ENCODE data around the gene HARS1. TPM values are rescaled to one million over a fixed set of nuclear protein-coding genes. Genes with fewer than 3 reads are reported as not detected.

HARS1 gene
- total and polyA plus RNA-seq, 2 donors (not counting 3 experiments of a cell fraction or from before 2014, with no cell fraction given) = 65.2 to 104 TPM

GRCh38 chr5:140632366-140633020 lies 58.7 kb downstream of the HARS1 start:
- dilution Hi-C loops (cut with MboI; ENCODE audit: extremely low pct_ligation_motif_present, low sequenced_read_pairs) (no loop called here), intact Hi-C loops (cut with micrococcal nuclease) (loop anchor here (10.0 kb wide), 1 partner anchor 388 kb away; no protein-coding TSS in a partner anchor)
- H3K4me3 ChIP-seq (replicated peaks in 1 of 3; ENCODE audit: insufficient read depth in 1 of 3, low read depth in 1 of 3, low read length in 3 of 3) = peak overlapping the region; percentile 28 to 57 (median 47)
- H3K4me1 ChIP-seq (ENCODE audit: control insufficient read depth, extremely low read depth, insufficient read depth, low read length) = peaks cover 15% of the 10 kb centered on the region
- H3K9me1 ChIP-seq (replicated peaks; ENCODE audit: control insufficient read depth, extremely low read depth, insufficient read depth, low read length) = no peaks in the 10 kb centered on the region
- no peaks in the 10 kb centered on the region for H3K9me3 ChIP-seq (replicated peaks; ENCODE audit: control insufficient read depth, insufficient read depth, low read length)
- TF ChIP-seq GATA2 (IDR thresholded peaks at IDR 0.05; ENCODE audit: insufficient read depth, insufficient read length, low read depth, low read length) = no peak
- no peak for TF ChIP-seq POLR2AphosphoS5 (IDR thresholded peaks at IDR 0.05; ENCODE audit: insufficient read depth, low read depth, low read length)
- peak; percentile 70 for TF ChIP-seq EZH2 (IDR thresholded peaks at IDR 0.05; ENCODE audit: borderline replicate concordance, low read depth, low read length, severe bottlenecking)
- H3K27ac ChIP-seq (ENCODE audit: insufficient read depth, low read depth, low read length) = no peak overlapping the region
- DNase-seq (ENCODE audit: low read depth, low spot score) (peak; percentile 67), FAIRE-seq (peak; percentile 85)
- ChIA-PET CTCF (interaction anchor here (0.6 to 5.4 kb wide), 14 partner anchors 9 to 273 kb away, joined by 3 to 108 read pairs (median 4); partner anchors contain the start of genes ANKHD1, EIF4EBP3 and SRA1), POLR2A (interaction anchor here (0.7 kb wide), 1 partner anchor 43 kb away, joined by 3 read pairs; no protein-coding TSS in a partner anchor)
- H3K27me3 ChIP-seq (ENCODE audit: control insufficient read depth in 2 of 2, insufficient read depth in 2 of 2, low read length in 2 of 2) = peaks cover 0 to 3% of the 10 kb centered on the region in 2 experiments
- peak overlapping the region; percentile 99 for H2AFZ ChIP-seq (ENCODE audit: low read depth, low read length)
- H3K9ac ChIP-seq (replicated peaks; ENCODE audit: extremely low read depth, insufficient read depth, low read length) = no peak overlapping the region
- no peaks in the 10 kb centered on the region for H4K20me1 ChIP-seq (replicated peaks; ENCODE audit: control insufficient read depth, extremely low read depth, insufficient read depth, low read length)
- H3K36me3 ChIP-seq (ENCODE audit: control insufficient read depth in 2 of 2, extremely low read depth in 1 of 2, insufficient read depth in 2 of 2, low read length in 2 of 2) = no peaks in the 10 kb centered on the region
- peak overlapping the region; percentile 88 for H3K4me2 ChIP-seq (ENCODE audit: insufficient read depth, low read length)
- H3K79me2 ChIP-seq (ENCODE audit: control insufficient read depth, insufficient read depth, low read length) = no peaks in the 10 kb centered on the region
- no TSS peak for BruUV-seq (replicated peaks)

- peak overlapping the region; percentile 28 to 57 (median 47) for H3K4me3 ChIP-seq (replicated peaks in 1 of 3; ENCODE audit: insufficient read depth in 1 of 3, low read depth in 1 of 3, low read length in 3 of 3)
- H3K36me3 ChIP-seq (ENCODE audit: control insufficient read depth in 2 of 2, extremely low read depth in 1 of 2, insufficient read depth in 2 of 2, low read length in 2 of 2) = no peaks in the 10 kb centered on the region
- no peaks in the 10 kb centered on the region for H3K79me2 ChIP-seq (ENCODE audit: control insufficient read depth, insufficient read depth, low read length)
- no peak for TF ChIP-seq CTCF (IDR thresholded peaks at IDR 0.05; ENCODE audit: extremely low read depth in 1 of 2, insufficient read depth in 1 of 2, low read depth in 1 of 2, low read length in 2 of 2)
- TF ChIP-seq EZH2 (IDR thresholded peaks at IDR 0.05; ENCODE audit: borderline replicate concordance, low read depth, low read length, severe bottlenecking) = no peak
- no peak for TF ChIP-seq GATA2 (IDR thresholded peaks at IDR 0.05; ENCODE audit: insufficient read depth, insufficient read length, low read depth, low read length)
- no peak for TF ChIP-seq JUN (IDR thresholded peaks at IDR 0.05; ENCODE audit: borderline replicate concordance, insufficient read depth, insufficient read length, low read depth)
- TF ChIP-seq MYC (IDR thresholded peaks at IDR 0.05; ENCODE audit: low read depth, low read length) = no peak
- TF ChIP-seq POLR2A (IDR thresholded peaks at IDR 0.05; ENCODE audit: low read depth, low read length) = no peak
- TF ChIP-seq MAX (IDR thresholded peaks at IDR 0.05; ENCODE audit: insufficient read depth, insufficient read length) = no peak
- TF ChIP-seq FOS (IDR thresholded peaks at IDR 0.05; ENCODE audit: borderline replicate concordance, insufficient read depth, low read length) = no peak
- no peak for TF ChIP-seq POLR2AphosphoS5 (IDR thresholded peaks at IDR 0.05; ENCODE audit: insufficient read depth, low read depth, low read length)
- peaks cover 0 to 3% of the 10 kb centered on the region in 2 experiments for H3K27me3 ChIP-seq (ENCODE audit: control insufficient read depth in 2 of 2, insufficient read depth in 2 of 2, low read length in 2 of 2)
- no peak overlapping the region for H3K27ac ChIP-seq (ENCODE audit: insufficient read depth, low read depth, low read length)
- DNase-seq (ENCODE audit: low read depth, low spot score) (no peak), FAIRE-seq (peak; percentile 62)
- intact Hi-C loops (cut with micrococcal nuclease) = loop anchor here (10.0 kb wide), 1 partner anchor 387 kb away; no protein-coding TSS in a partner anchor
- no peaks in the 10 kb centered on the region for H4K20me1 ChIP-seq (replicated peaks; ENCODE audit: control insufficient read depth, extremely low read depth, insufficient read depth, low read length)
- no peak overlapping the region for H3K9ac ChIP-seq (replicated peaks; ENCODE audit: extremely low read depth, insufficient read depth, low read length)
- BruUV-seq (replicated peaks) = no TSS peak
- peak overlapping the region; percentile 88 for H3K4me2 ChIP-seq (ENCODE audit: insufficient read depth, low read length)
- H2AFZ ChIP-seq (ENCODE audit: low read depth, low read length) = peak overlapping the region; percentile 99
- peaks cover 15% of the 10 kb centered on the region for H3K4me1 ChIP-seq (ENCODE audit: control insufficient read depth, extremely low read depth, insufficient read depth, low read length)
- ChIA-PET CTCF (interaction anchor here (1.2 to 5.4 kb wide), 9 partner anchors 10 to 392 kb away, joined by 3 to 108 read pairs (median 6); partner anchors contain the start of genes EIF4EBP3 and SRA1), POLR2A (no interaction called here)
- H3K9me3 ChIP-seq (replicated peaks; ENCODE audit: control insufficient read depth, insufficient read depth, low read length) = no peaks in the 10 kb centered on the region
- no peaks in the 10 kb centered on the region for H3K9me1 ChIP-seq (replicated peaks; ENCODE audit: control insufficient read depth, extremely low read depth, insufficient read depth, low read length)
- dilution Hi-C loops (cut with MboI; ENCODE audit: extremely low pct_ligation_motif_present, low sequenced_read_pairs) = no loop called here
Measured at GRCh38 chr5:140631831-140632365, 59.3 kb downstream of the HARS1 start.
